CD4-positive, alpha-beta T cell (primary cell): ENCODE results near the gene UCK1. TPM values are rescaled to one million over a fixed set of nuclear protein-coding genes. Genes with fewer than 3 reads are reported as not detected.

Experiments
- ATAC-seq: fragments of 200-7000 bp; cut with Tn5 transposase; one replicate; pipeline ENCODE4 v1.10.0; 2022; ENCODE audit warnings: mild to moderate bottlenecking; ENCODE audit not compliant: poor library complexity
- CTCF ChIA-PET: fragments of 350-600 bp; sonication (Branson Sonifier 250); formaldehyde crosslinking; loops from one replicate; lab custom pipeline; 2021; ENCODE audit warnings: antibody characterized with exemption, inconsistent platforms; lab: Charles Lee
- POLR2A ChIA-PET: fragments of 350-600 bp; sonication (Branson Sonifier 250); formaldehyde crosslinking; loops from one replicate; lab custom pipeline; 2021; ENCODE audit warnings: antibody characterized with exemption, inconsistent platforms; lab: Charles Lee
- DNase-seq, 14 experiments: peaks; one replicate each; pipeline ENCODE4 v3.0.0-alpha.2; 2013 to 2020; ENCODE audit warnings: mixed read lengths in 2 of 14
- H3K27ac ChIP-seq, 2 donors: one replicate each; pipeline versions ENCODE4 v1.5.1 to v1.7.0; 2013; ENCODE audit warnings: low read length in 2 of 2, low read depth in 1 of 2, mild to moderate bottlenecking in 1 of 2
- H3K27me3 ChIP-seq, 2 experiments: 1 replicate in 1 of 2; 2 replicates in 1 of 2; pipeline versions ENCODE4 v1.6.1 to v1.7.0; 2013; ENCODE audit warnings: low read length in 2 of 2, control low read depth in 1 of 2, mild to moderate bottlenecking in 1 of 2, moderate library complexity in 1 of 2; ENCODE audit not compliant: insufficient read depth in 2 of 2, control insufficient read depth in 1 of 2
- H3K36me3 ChIP-seq: one replicate; pipeline ENCODE4 v1.6.1; 2013; ENCODE audit warnings: low read length, control low read depth; ENCODE audit not compliant: insufficient read depth
- H3K4me1 ChIP-seq: one replicate; pipeline ENCODE4 v1.6.1; 2013; ENCODE audit warnings: low read length, control low read depth; ENCODE audit not compliant: insufficient read depth
- H3K4me3 ChIP-seq: one replicate; pipeline ENCODE4 v1.5.1; 2013; ENCODE audit warnings: mild to moderate bottlenecking, low read length, moderate library complexity
- H3K9me3 ChIP-seq, 2 experiments: 1 replicate in 1 of 2; 2 replicates in 1 of 2; pipeline versions ENCODE4 v1.6.1 to v1.7.0; 2013; ENCODE audit warnings: low read length in 2 of 2, mild to moderate bottlenecking in 2 of 2, control low read depth in 1 of 2, moderate library complexity in 1 of 2; ENCODE audit not compliant: control insufficient read depth in 1 of 2, insufficient read depth in 1 of 2
- H3K27ac Mint-ChIP-seq: one replicate; pipeline ENCODE4 v1.8.0; 2020; ENCODE audit warnings: mixed read lengths
- H3K27me3 Mint-ChIP-seq: one replicate; pipeline ENCODE4 v1.8.0; 2021; ENCODE audit warnings: mixed read lengths
- H3K36me3 Mint-ChIP-seq: one replicate; pipeline ENCODE4 v1.8.0; 2021; ENCODE audit warnings: low read depth, mixed read lengths
- H3K4me1 Mint-ChIP-seq: one replicate; pipeline ENCODE4 v1.8.0; 2021; ENCODE audit warnings: low read depth, mixed read lengths
- H3K4me3 Mint-ChIP-seq: one replicate; pipeline ENCODE4 v1.8.0; 2020; ENCODE audit warnings: mild to moderate bottlenecking, mixed read lengths
- H3K9me3 Mint-ChIP-seq: one replicate; pipeline ENCODE4 v1.8.0; 2020; ENCODE audit warnings: mixed read lengths
- CTCF ChIP-seq: fragments of 200-600 bp; IDR thresholded peaks from one replicate; pipeline ENCODE4 v1.8.0; 2022; ENCODE audit warnings: antibody characterized with exemption, mild to moderate bottlenecking
- intact Hi-C, 2 experiments: fragments of 100-400 bp; cut with DNase I in 1 of 2; cut with micrococcal nuclease in 1 of 2; formaldehyde crosslinking; loops; one replicate each; pipeline versions ENCODE4 v1.15.1 to v1.9.0; 2023 to 2025; cut with DNase I, micrococcal nuclease
- total RNA-seq, 174 experiments: library from RNA in 2 of 174; stranded (reverse) in 2 of 174; gene quantifications; one replicate each; pipeline ENCODE4 v1.2.3 and lab custom pipeline; 2021 to 2026

UCK1 gene
- total RNA-seq, 2 experiments from 2014 or later, result 22.1 to 22.5 TPM

- no peak overlapping the region for H3K27ac ChIP-seq
- no peaks in the 10 kb centered on the region for H3K27me3 Mint-ChIP-seq
- no peaks in the 10 kb centered on the region for H3K9me3 ChIP-seq
- CTCF ChIA-PET, result no interaction called here
- POLR2A ChIA-PET, result interaction anchor here (1.9 kb wide), 1 partner anchor 119 kb away, joined by 6 read pairs; no protein-coding TSS in a partner anchor
- H3K4me3 Mint-ChIP-seq, result no peak overlapping the region
- DNase-seq (no peak), ATAC-seq (no peak)
- H3K9me3 Mint-ChIP-seq, result no peaks in the 10 kb centered on the region
- peaks cover 5% of the 10 kb centered on the region for H3K4me1 Mint-ChIP-seq
- peak overlapping the region; percentile 9 for H3K27ac Mint-ChIP-seq
- peaks cover 95% of the 10 kb centered on the region for H3K36me3 ChIP-seq
- H3K27me3 ChIP-seq, result no peaks in the 10 kb centered on the region
- peaks cover 97% of the 10 kb centered on the region for H3K36me3 Mint-ChIP-seq
- no peak for TF ChIP-seq CTCF
- intact Hi-C loops, result no loop called here
- no peak overlapping the region for H3K4me3 ChIP-seq
- no peaks in the 10 kb centered on the region for H3K4me1 ChIP-seq
These were observed 39.0 kb downstream of the UCK1 start for GRCh38 chr9:131492070-131492469.

DNA sequence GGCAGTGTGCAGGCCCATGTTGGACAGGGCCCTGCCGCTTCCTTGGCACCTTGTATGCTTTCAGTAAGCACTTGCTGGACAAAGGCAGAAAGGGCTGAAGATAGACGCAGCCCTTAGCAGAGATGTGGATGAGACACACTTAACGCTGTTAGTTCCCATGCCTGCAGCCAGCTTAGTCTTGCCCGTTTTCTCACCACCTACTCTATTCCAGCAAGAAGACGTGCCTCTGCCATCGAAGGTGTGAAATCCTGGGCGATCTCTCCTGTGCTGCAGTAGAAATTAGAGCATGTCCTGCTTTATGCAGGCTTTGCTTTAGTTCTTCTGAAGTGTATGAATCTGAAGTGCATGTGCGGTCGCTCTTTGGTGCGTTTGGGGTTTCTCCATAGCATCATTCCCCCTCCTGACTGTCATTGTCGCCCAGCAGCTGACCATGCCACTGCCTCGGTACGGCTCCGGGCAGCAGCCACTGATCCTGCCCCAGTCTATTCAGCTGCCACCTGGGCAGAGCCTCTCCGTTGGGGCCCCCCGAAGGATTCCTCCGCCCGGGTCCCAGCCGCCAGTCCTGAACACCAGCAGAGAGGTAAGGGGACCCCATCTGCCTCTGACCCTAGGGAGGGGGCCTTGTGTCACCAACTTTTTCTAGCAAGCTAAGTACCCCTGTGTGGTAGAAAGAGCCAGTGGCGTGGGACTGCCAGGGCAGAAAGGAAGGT is 39.9 kb downstream of the UCK1 start:
- Mint-ChIP-seq H3K4me1 (peaks cover 5% of the 10 kb centered on the region), H3K36me3 (peaks cover 99% of the 10 kb centered on the region), H3K4me3 (no peak overlapping the region), H3K27me3 (no peaks in the 10 kb centered on the region), H3K9me3 (no peaks in the 10 kb centered on the region), H3K27ac (peak overlapping the region; percentile 15)
- ATAC-seq (no peak), DNase-seq (no peak)
- intact Hi-C loops, result no loop called here
- ChIA-PET POLR2A (interaction anchor here (1.9 to 2.1 kb wide), 2 partner anchors 9 to 118 kb away, joined by 5 to 6 read pairs; no protein-coding TSS in a partner anchor), CTCF (no interaction called here)
- no peak for TF ChIP-seq CTCF
- H3K4me1 ChIP-seq, result no peaks in the 10 kb centered on the region
- no peak overlapping the region for H3K4me3 ChIP-seq
- H3K9me3 ChIP-seq, result no peaks in the 10 kb centered on the region
- H3K36me3 ChIP-seq, result peaks cover 96% of the 10 kb centered on the region
- H3K27me3 ChIP-seq, result no peaks in the 10 kb centered on the region
- H3K27ac ChIP-seq, result no peak overlapping the region

DNA sequence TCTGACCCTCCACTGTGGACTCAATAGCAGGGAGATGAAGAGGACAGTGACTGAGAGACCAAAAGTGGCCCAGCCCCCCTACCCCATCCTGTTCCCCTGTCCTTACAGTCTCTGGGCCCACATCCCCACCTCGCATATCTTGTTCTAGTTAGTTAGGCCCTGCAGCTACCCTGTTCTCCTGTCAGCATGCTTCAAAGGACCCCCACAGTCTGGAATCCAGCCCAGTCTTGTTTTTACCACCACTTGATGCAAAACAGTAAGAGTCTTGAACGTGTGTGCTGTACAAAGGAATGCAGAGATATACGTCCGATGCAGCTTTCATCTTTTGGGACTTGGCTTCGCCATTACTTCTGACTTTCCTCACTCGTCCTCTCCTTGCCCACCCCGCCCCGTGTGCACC is 40.5 kb downstream of the UCK1 start:
- Mint-ChIP-seq H3K4me3 (no peak overlapping the region), H3K27me3 (no peaks in the 10 kb centered on the region), H3K9me3 (no peaks in the 10 kb centered on the region), H3K4me1 (peaks cover 5% of the 10 kb centered on the region), H3K27ac (peak overlapping the region; percentile 15), H3K36me3 (peaks cover 99% of the 10 kb centered on the region)
- no peak for TF ChIP-seq CTCF
- no peaks in the 10 kb centered on the region for H3K4me1 ChIP-seq
- peaks cover 96% of the 10 kb centered on the region for H3K36me3 ChIP-seq
- H3K9me3 ChIP-seq, result no peaks in the 10 kb centered on the region
- H3K27me3 ChIP-seq, result no peaks in the 10 kb centered on the region
- ATAC-seq (no peak), DNase-seq (no peak)
- H3K4me3 ChIP-seq, result no peak overlapping the region
- ChIA-PET CTCF (no interaction called here), POLR2A (interaction anchor here (2.1 kb wide), 1 partner anchor 10 kb away, joined by 5 read pairs; no protein-coding TSS in a partner anchor)
- intact Hi-C loops, result no loop called here
- H3K27ac ChIP-seq, result no peak overlapping the region
